Stimulated activated CD8-positive, alpha-beta memory T cell treated with anti-CD3 and anti-CD28 coated beads, Interleukin-4, amount 100 ng/mL, for 4 hours (primary cell): Measurements from ENCODE around the gene DDX42.
"Not testable (repeated sequence)": the region's sequence is repeated elsewhere in the genome, so short reads cannot be mapped to it uniquely, and the experiment has no call there.

ENCODE experiments used
- DNase-seq, 2 donors: peaks; one replicate each; pipeline ENCODE4 v3.0.0-alpha.2; 2020; ENCODE audit warnings: low read depth in 2 of 2, low spot score in 1 of 2

DDX42 gene

GRCh38 chr17:63774969-63775265 is 947 bp downstream of the DDX42 start:
- no peak for DNase-seq

GRCh38 chr17:63775420-63775819 is 1.4 kb downstream of the DDX42 start:
- DNase-seq: no peak

GRCh38 chr17:63780507-63780906 is 6.5 kb downstream of the DDX42 start:
- no peak for DNase-seq

GRCh38 chr17:63780928-63781327 is 7.0 kb downstream of the DDX42 start:
- DNase-seq: no peak

GRCh38 chr17:63783522-63783921 is 9.6 kb downstream of the DDX42 start:
- DNase-seq: no peak

GRCh38 chr17:63785556-63785955 is 11.6 kb downstream of the DDX42 start:
- DNase-seq: no peak

- DNase-seq: no peak
Measured at GRCh38 chr17:63786117-63786516, 12.1 kb downstream of the DDX42 start.

GRCh38 chr17:63786971-63787711 is 13.2 kb downstream of the DDX42 start:
- no peak for DNase-seq

- DNase-seq: no peak
Measured at GRCh38 chr17:63790057-63790456, 16.1 kb downstream of the DDX42 start.

- DNase-seq: no peak
Measured at GRCh38 chr17:63792055-63792729, 18.2 kb downstream of the DDX42 start.

GRCh38 chr17:63796375-63796774 is 22.4 kb downstream of the DDX42 start:
- DNase-seq: not testable (repeated sequence)

- DNase-seq: no peak
Measured at GRCh38 chr17:63798572-63799106, 24.7 kb downstream of the DDX42 start.

- no peak for DNase-seq
Measured at GRCh38 chr17:63800783-63801182, 26.8 kb downstream of the DDX42 start.

- DNase-seq: no peak
Measured at GRCh38 chr17:63804328-63804727, 30.4 kb downstream of the DDX42 start.

GRCh38 chr17:63805591-63805990 is 31.6 kb downstream of the DDX42 start:
- DNase-seq: no peak

- no peak for DNase-seq
Measured at GRCh38 chr17:63809970-63810369, 36.0 kb downstream of the DDX42 start.

- DNase-seq: no peak
Measured at GRCh38 chr17:63816123-63816522, 42.2 kb downstream of the DDX42 start.

GRCh38 chr17:63816669-63817068 is 42.7 kb downstream of the DDX42 start:
- DNase-seq: no peak

- no peak for DNase-seq
Measured at GRCh38 chr17:63817736-63818385, 43.9 kb downstream of the DDX42 start.

GRCh38 chr17:63819131-63819530 is 45.2 kb downstream of the DDX42 start:
- DNase-seq: no peak

- DNase-seq: no peak
Measured at GRCh38 chr17:63819585-63820537, 45.9 kb downstream of the DDX42 start.
